Right forelimb (tissue), 1 donor: ENCODE data around the gene MARCHF3.
"Not testable (repeated sequence)": the region's sequence is repeated elsewhere in the genome, so short reads cannot be mapped to it uniquely, and the experiment has no call there.

ENCODE experiments used
- DNase-seq: peaks from one replicate; pipeline ENCODE4 v3.0.0-alpha.2; 2018

Gene MARCHF3

DNA sequence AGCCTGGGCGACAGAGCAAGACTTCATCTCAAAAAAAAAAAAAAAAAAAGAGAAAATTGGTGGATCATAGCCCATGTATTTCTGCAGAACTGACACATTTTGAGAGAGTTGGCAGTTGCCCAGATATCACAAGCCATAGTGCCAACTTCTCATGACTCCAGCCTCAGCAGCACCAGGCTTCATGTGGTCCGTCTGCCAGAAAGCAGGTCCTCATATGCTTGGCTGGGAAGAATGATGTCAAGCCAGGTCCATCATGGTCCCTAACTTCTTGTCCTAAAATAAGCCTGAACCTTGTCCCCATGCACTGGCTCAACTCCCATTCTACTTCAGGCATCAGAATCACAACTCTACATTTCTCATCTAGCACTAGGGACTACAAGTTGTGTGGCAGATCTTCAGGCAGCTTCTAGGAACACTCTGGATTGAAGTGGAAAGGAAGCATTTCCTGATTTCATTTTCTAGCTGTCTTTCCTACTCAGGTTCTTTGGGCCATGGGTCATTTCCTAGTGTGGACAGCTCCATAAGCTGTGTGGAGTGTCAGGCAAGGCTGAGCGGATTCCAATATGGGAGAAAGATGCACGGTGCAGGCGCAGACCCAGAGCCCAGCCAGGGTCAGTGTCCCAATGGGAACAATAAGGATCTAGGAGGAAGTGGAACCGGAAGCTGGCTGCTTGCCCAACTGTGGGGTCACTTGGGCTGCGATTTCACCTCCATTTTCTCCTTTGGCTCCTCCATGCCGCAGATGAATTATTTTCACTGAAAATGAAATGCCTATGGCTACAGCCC is 163.3 kb downstream of the MARCHF3 start:
- DNase-seq = no peak

DNA sequence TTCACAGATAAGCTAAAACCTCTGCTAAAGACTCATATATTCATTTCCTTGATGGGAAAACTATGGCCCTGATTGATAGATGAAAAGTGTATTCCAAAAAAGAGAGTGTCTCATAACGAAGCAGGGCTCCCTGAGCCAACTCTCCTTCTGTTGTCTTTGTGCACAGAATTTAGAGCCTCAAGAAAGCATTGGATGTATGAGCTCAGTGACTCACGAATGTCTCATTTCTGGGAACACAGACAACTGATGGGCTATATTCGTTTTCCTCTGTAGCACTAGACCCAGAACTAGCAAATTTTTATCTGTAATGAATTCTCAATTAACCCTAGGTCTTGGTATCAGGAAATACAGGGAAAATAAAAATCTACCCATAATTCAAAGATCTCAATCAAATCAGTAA is 165.1 kb downstream of the MARCHF3 start:
- DNase-seq = no peak

GRCh38 chr5:126864042-126864688 is 166.2 kb downstream of the MARCHF3 start:
- no peak for DNase-seq

DNA sequence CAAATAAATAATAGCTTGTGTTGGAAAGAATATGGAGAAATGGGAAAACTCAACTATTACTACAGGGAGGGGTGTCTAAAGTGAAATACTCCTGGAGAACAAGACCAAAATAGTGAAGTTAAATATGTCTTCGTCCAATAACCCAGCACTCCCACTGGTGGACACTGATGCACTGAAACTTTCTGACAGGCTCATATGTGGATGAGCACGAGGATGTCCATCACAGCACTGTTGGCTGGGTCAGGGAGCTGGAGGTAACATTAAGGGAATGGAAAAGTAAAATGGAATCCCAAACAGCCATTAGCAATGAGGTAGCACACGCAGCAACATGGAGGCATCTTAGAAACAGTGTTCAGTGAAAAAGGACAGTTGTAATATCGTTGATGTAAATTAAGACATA is 167.0 kb downstream of the MARCHF3 start:
- DNase-seq = no peak

DNA sequence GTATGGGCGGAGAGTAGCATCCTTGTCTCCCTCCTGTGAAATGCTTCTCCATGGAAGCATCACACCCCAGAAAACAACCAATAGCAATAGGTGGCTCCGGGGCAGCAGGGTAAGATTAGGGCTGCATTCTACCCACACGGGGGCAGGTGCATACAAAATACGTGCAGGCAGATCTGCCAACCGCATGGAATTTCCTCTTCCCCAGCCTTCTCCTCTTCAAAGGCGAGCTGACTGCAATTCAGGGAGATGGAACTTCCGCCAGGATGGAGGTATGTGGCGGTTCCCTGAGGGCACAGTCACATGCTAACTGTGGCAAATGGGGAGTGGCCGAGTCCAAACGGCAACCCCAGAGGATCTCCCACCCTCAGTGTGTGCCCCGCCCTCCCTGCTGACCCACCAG is 171.9 kb downstream of the MARCHF3 start:
- DNase-seq = no peak

DNA sequence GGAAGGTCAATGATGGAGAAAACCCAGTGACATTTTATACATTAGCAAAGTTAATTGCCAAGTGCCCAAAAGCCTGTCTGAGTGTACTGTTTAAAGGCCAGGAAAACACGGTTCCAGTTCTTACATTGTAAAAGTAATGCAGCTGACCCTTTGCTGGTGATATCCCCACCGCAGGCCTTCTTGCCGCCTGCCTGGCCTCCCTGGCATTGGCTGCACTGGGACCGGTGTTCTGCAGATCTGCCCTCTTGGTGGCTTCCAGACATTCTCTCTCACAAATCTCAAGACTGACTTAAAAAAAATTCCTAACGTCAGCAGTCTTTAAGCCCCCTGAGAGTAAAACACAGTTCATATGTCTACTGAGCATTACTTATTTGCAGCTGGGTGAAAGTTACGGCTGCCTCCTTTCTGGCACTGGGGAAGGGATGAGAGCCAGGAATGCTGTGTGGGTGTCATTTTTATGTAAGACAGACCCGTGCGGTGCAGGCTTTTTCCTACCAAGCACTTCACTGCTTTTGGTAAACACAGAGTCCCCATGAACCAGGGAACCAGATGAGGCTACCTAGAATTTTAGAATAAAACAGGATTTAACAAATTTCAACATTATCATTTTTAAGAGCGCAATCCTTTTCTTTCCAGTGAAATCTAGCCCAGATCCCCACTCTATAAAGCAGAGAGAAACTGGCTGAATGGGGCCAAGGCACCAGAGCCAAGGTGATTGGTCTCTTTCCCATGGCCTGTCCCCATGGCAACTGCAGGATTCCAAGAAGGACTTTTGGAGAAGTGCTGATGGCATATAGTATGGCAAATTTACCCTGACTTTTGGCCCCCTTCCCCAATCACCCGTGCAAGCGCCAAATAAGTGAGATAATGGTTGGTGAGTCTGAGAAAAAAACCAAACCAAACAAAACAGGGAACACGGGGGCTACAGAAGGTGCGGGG is 172.6 kb downstream of the MARCHF3 start:
- DNase-seq = no peak

- DNase-seq = no peak
Measured at GRCh38 chr5:126855266-126855665, 175.1 kb downstream of the MARCHF3 start.

DNA sequence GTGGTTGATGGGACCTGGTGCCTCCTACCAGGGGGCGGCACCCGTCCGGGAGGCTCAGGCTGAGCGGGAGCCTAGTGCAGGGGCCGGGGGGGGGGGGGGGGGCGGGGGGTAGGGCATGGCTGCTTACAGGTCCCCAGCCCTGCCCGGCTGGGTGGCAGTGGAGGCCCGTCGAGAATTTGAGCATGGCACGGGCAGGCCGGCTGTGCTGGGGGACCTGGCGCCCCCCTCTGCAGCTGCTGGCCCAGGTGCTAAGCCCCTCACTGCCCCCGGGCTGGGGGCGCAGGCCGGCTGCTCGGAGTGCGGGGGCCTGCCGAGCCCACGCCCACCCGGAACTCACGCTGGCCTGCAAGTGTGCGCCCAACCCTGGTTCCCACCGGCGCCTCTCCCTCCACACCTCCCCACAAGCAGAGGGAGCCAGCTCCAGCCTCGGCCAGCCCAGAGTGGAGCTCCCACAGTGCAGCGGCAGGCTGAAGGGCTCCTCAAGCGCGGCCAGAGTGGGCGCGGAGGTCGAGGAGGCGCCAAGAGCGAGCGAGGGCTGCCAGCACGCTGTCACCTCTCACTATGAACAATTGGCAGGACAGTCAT is 175.7 kb downstream of the MARCHF3 start:
- no peak for DNase-seq

DNA sequence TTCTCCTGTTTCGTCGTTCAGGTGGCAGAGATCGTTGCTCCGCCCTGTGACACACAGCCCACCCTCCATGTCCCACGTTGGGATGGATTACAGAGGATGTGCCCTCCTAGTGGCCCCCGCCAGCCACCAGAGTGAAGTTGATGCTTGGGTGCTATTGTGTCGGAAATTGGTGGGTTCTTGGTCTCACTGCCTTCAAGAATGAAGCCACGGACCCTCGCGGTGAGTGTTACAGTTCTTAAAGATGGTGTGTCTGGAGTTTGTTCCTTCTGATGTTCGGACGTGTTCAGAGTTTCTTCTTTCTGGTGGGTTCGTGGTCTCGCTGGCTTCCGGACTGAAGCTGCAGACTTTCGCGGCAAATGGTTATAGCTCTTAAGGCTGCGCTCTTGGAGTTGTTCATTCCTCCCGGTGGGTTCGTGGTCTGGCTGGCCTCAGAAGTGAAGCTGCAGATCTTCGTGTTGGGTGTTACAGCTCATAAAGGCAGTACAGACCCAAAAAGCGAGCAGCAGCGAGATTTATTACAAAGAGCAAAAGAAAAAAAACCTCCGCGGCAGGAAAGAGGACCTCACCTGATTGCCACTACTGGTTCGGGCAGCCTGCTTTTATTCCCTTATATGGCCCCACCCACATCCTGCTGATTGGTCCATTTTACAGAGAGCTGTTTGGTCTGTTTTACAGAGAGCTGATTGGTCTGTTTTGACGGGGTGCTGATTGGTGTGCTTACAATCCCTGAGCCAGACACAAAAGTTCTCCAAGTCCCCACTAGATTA is 176.6 kb downstream of the MARCHF3 start:
- DNase-seq = not testable (repeated sequence)

DNA sequence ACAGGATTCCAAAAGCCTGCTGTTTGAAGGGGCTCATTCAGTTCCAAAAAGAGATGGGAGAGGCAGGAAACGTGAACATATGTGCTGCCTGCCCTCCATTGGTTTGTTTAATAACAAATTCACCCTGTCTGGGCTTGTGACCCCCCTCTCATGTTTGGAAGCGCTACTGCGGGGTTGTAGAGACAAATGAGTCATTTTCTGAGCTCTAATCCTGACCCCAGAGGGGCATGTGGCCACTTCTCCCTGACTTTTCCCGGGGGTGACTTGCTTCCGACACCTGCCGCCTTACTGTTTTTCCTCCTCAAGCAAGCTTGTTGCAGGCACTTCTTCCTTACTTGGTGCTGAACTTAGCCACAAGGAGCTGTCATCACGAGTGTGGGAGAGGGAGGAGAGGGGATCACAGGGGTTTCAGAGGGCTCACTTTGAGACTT is 177.5 kb downstream of the MARCHF3 start:
- no peak for DNase-seq

- no peak for DNase-seq
Measured at GRCh38 chr5:126852091-126852571, 178.2 kb downstream of the MARCHF3 start.

DNA sequence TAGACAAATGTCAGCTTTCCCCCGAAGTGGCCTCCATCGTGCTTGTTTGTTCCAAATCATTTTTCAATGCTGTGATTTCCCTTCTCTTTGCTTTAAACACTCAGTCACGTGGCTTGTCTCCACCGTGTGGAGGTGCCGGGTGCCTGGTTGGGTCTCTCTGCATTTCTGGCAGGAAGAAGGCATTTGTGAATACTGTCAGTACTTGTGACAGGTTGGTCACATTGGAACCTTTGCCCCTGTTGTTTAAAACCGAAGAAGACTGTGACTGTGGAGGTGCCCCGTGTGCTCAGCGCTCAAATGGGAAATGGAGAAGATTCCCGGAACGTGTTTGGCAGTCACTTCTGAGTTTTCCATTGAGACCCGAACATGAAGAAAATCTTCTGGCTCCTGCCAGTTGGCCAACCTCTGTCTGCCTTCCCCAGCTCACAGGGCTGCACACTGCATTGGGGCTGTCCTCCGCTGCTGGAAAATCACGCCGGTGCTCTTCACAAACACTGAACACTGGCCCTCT is 178.8 kb downstream of the MARCHF3 start:
- DNase-seq = peak; percentile 81

DNA sequence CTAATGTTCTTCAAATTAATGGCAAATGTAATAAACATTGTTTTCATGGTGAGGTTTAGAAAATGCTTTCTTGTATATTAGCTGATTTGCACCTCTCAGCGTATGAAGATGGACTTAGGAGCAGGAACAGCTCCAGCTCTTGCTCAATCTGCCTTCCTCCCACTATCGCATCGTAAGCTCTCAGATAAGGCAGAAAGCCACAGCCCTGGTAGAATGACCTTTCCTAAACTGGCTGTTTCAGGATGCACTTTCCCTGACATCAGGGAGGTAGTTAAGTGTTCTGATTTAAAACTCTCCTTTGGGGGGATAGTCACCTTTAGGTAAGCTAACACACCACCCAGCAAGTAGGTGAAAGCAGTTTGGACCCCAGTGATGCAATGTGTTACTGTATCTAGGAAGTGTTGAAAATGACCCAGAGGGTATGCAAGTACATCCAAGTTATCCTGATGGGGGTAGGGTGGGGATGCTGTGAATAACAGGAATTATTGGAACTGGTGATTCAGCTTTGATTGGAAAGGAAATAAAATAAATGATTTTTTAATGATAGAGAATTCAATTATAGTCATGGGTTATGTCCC is 181.2 kb downstream of the MARCHF3 start:
- no peak for DNase-seq

- DNase-seq = no peak
Measured at GRCh38 chr5:126848253-126848652, 182.1 kb downstream of the MARCHF3 start.

GRCh38 chr5:126847826-126848251 is 182.5 kb downstream of the MARCHF3 start:
- DNase-seq = no peak

- no peak for DNase-seq
Measured at GRCh38 chr5:126847456-126847820, 182.9 kb downstream of the MARCHF3 start.

DNA sequence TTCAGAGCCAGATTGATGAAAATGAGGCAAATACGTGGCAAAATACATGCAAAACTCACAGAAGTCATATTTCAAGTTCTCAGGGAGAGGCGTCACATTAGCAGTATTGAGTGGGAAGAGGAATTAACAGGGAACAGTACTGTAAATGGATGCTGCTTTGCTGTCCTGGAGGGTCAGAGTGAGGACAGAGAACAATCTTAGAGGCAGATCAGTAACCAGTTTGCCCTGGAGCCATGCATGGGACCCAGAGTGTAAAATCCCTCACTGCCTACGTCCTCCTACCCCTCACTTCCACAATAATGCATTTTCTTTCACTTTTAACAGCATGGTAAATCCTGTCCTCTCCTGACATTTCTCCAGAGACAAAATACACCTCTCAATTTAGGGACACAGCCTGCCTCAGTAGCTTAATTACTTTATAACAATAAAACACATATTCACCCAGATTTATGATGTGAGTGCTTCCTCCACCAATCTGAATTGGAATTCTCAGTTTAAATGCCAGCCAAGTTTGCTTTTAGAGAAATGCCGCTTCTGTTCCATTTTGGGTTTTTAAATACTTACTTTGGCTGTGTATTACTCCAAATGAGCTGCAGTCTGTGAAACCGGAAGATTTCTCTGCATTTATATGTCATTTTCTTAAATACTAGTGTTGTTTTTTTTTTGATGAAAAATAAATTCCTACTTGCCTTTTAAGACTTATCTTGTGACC is 183.5 kb downstream of the MARCHF3 start:
- no peak for DNase-seq

- DNase-seq = no peak
Measured at GRCh38 chr5:126846344-126846743, 184.0 kb downstream of the MARCHF3 start.

DNA sequence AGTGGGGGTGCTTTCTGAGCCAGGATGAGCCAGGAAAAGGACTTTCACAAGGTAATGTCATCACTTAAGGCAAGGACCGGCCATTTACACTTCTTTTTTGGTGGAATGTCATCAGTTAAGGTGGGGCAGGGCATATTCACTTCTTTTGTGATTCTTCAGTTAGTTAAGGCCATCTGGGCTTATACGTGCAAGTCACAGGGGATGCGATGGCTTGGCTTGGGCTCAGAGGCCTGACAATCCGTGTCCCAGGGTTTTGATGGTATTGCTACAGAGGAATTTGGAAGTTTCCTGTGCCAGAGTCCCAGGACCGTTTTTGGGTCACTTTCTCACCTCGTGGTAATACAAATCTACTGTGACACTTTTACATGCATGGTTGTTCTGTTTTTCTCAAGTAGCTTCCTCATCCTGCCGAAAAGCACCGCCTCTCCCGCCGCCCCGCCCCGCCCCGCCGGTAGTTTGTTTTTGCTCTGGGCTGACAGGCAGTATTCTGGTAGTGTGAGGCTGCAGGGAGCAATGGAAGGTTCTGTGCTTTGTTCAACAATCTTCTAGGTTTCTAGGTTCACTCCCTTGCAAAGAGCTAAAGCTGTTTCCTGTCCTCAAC is 184.8 kb downstream of the MARCHF3 start:
- DNase-seq = not testable (repeated sequence)

DNA sequence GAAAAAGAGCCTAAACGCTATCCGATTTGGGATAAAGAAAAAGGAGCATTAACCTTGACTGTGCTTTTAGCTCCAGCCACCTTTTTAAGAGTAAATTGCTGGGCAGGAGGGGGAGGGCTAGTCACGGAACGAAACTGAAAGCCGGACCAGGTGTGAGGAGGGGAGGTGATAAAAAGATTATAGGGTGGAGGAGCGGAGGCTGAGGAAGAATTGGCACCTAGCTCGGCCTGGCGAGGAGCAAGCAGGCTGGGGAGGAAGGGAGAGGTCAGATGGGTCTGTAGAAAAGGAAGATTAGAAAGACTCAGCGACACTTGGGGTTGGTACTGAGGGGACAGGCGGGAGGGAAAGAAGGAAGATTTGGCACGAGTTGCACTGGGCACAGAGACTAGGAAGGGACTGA is 187.0 kb downstream of the MARCHF3 start:
- DNase-seq = not testable (repeated sequence)
